ENCODE data around the gene MLLT3. TPM values are rescaled to one million over a fixed set of nuclear protein-coding genes. Genes with fewer than 3 reads are reported as not detected.

The MLLT3 gene
- total RNA-seq, 1 experiment from 2014 or later = 7.0 TPM

GRCh38 chr9:20518737-20519136, 103.6 kb downstream of the MLLT3 start:
- no peak for ATAC-seq
- no peak for TF ChIP-seq NR3C1 (CRISPR knock-in tag; conservative IDR thresholded peaks at IDR 0.05; ENCODE audit: low read depth)
- TF ChIP-seq ATF6 (CRISPR knock-in tag; IDR thresholded peaks at IDR 0.05) = no peak
- TF ChIP-seq, protein P1, sequence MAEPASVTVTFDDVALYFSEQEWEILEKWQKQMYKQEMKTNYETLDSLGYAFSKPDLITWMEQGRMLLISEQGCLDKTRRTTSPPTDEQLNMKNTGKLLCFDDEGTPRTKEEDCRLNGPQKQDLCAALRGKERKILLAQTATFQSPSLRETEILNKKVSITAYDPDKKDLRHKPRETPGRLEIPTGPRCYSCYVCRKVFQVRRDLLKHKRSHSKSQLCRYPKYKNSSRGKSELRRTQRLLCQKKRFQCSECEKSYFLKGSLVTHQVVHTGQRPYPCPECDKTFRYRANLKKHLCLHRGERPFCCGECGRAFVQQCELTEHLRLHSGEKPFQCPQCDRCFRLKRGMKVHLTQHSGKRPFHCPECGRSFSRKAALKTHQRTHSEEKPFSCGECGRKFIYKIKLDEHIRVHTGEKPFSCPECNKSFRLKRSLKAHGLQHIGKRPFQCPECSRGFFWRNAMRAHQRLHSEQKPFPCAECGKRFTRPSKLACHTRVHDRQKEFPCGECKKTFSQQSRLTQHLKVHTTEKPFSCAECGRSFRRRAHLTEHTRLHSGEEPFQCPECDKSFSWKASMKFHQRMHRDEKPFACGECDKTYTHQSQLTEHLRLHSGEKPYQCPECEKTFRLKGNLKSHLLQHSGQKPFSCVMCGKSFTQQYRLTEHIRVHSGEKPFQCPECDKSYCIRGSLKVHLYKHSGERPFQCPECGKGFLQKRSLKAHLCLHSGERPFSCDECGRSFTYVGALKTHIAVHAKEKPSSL (CRISPR knock-in tag; conservative IDR thresholded peaks at IDR 0.05) = no peak
- TF ChIP-seq ZSCAN18 (CRISPR knock-in tag; IDR thresholded peaks at IDR 0.05) = no peak
- no peak for TF ChIP-seq MAX (CRISPR knock-in tag; IDR thresholded peaks at IDR 0.05)
- TF ChIP-seq E2F1 (CRISPR knock-in tag; IDR thresholded peaks at IDR 0.05) = no peak
- TF ChIP-seq ZNF423 (CRISPR knock-in tag; IDR thresholded peaks at IDR 0.05) = no peak
- TF ChIP-seq MLX (CRISPR knock-in tag; IDR thresholded peaks at IDR 0.05) = no peak
- no peak for TF ChIP-seq OVOL2 (CRISPR knock-in tag; IDR thresholded peaks at IDR 0.05; ENCODE audit: borderline replicate concordance)
- TF ChIP-seq, protein P2, sequence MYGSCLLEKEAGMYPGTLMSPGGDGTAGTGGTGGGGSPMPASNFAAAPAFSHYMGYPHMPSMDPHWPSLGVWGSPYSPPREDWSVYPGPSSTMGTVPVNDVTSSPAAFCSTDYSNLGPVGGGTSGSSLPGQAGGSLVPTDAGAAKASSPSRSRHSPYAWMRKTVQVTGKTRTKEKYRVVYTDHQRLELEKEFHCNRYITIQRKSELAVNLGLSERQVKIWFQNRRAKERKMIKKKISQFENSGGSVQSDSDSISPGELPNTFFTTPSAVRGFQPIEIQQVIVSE (CRISPR knock-in tag; IDR thresholded peaks at IDR 0.05; ENCODE audit: borderline replicate concordance) = no peak
- no peak for TF ChIP-seq JUN (CRISPR knock-in tag; IDR thresholded peaks at IDR 0.05)
- no peak for TF ChIP-seq ATF1 (CRISPR knock-in tag; IDR thresholded peaks at IDR 0.05)
- no peak for TF ChIP-seq NR1H2 (CRISPR knock-in tag; IDR thresholded peaks at IDR 0.05)
- TF ChIP-seq MYBL2 (CRISPR knock-in tag; IDR thresholded peaks at IDR 0.05) = no peak
- no peak for TF ChIP-seq PREB (CRISPR knock-in tag; IDR thresholded peaks at IDR 0.05; ENCODE audit: borderline replicate concordance)
- no peak for TF ChIP-seq NFE2L1 (CRISPR knock-in tag; IDR thresholded peaks at IDR 0.05)
- TF ChIP-seq, protein P3, sequence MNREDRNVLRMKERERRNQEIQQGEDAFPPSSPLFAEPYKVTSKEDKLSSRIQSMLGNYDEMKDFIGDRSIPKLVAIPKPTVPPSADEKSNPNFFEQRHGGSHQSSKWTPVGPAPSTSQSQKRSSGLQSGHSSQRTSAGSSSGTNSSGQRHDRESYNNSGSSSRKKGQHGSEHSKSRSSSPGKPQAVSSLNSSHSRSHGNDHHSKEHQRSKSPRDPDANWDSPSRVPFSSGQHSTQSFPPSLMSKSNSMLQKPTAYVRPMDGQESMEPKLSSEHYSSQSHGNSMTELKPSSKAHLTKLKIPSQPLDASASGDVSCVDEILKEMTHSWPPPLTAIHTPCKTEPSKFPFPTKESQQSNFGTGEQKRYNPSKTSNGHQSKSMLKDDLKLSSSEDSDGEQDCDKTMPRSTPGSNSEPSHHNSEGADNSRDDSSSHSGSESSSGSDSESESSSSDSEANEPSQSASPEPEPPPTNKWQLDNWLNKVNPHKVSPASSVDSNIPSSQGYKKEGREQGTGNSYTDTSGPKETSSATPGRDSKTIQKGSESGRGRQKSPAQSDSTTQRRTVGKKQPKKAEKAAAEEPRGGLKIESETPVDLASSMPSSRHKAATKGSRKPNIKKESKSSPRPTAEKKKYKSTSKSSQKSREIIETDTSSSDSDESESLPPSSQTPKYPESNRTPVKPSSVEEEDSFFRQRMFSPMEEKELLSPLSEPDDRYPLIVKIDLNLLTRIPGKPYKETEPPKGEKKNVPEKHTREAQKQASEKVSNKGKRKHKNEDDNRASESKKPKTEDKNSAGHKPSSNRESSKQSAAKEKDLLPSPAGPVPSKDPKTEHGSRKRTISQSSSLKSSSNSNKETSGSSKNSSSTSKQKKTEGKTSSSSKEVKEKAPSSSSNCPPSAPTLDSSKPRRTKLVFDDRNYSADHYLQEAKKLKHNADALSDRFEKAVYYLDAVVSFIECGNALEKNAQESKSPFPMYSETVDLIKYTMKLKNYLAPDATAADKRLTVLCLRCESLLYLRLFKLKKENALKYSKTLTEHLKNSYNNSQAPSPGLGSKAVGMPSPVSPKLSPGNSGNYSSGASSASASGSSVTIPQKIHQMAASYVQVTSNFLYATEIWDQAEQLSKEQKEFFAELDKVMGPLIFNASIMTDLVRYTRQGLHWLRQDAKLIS (CRISPR knock-in tag; IDR thresholded peaks at IDR 0.05; ENCODE audit: borderline replicate concordance) = no peak
- no peak for TF ChIP-seq RELA (CRISPR knock-in tag; IDR thresholded peaks at IDR 0.05; ENCODE audit: borderline replicate concordance)
- ChIA-PET POLR2A (no interaction called here), CTCF (no interaction called here)
- H3K4me1 Mint-ChIP-seq = peaks cover 3% of the 10 kb centered on the region
- no peak overlapping the region for H3K4me3 Mint-ChIP-seq
- no peak for DNase-seq (ENCODE audit: low spot score)
- H3K36me3 Mint-ChIP-seq = no peaks in the 10 kb centered on the region
- H3K27ac Mint-ChIP-seq = no peak overlapping the region
- no peaks in the 10 kb centered on the region for H3K27me3 Mint-ChIP-seq (ENCODE audit: low read depth)
- 0 out of 2 replicates have a peak, but pooled peaks cover 5% of the 10 kb centered on the region for H3K9me3 Mint-ChIP-seq
